ENCODE results near the gene PVALB.

The PVALB gene

GRCh38 chr22:36790648-36791047 is 26.2 kb downstream of the PVALB start:
- DNase-seq (ENCODE audit: low read depth): no peak
- no peak for TF ChIP-seq CTCF (conservative IDR thresholded peaks at IDR 0.05; ENCODE audit: low read depth, low read length)
- no peak overlapping the region for H3K4me3 ChIP-seq (ENCODE audit: low read length)

GRCh38 chr22:36787204-36787988 is 29.4 kb downstream of the PVALB start:
- H3K4me3 ChIP-seq (ENCODE audit: low read length): no peak overlapping the region
- no peak for TF ChIP-seq CTCF (conservative IDR thresholded peaks at IDR 0.05; ENCODE audit: low read depth, low read length)
- no peak for DNase-seq (ENCODE audit: low read depth)

GRCh38 chr22:36783743-36784142 is 33.1 kb downstream of the PVALB start:
- no peak for TF ChIP-seq CTCF (conservative IDR thresholded peaks at IDR 0.05; ENCODE audit: low read depth, low read length)
- H3K4me3 ChIP-seq (ENCODE audit: low read length): no peak overlapping the region
- no peak for DNase-seq (ENCODE audit: low read depth)

GRCh38 chr22:36781656-36782627 is 34.9 kb downstream of the PVALB start:
- no peak overlapping the region for H3K4me3 ChIP-seq (ENCODE audit: low read length)
- DNase-seq (ENCODE audit: low read depth): no peak
- peak; percentile 89 for TF ChIP-seq CTCF (conservative IDR thresholded peaks at IDR 0.05; ENCODE audit: low read depth, low read length)

- DNase-seq (ENCODE audit: low read depth): no peak
- no peak for TF ChIP-seq CTCF (conservative IDR thresholded peaks at IDR 0.05; ENCODE audit: low read depth, low read length)
- no peak overlapping the region for H3K4me3 ChIP-seq (ENCODE audit: low read length)
Observed at GRCh38 chr22:36778020-36778419, 38.8 kb downstream of the PVALB start.

GRCh38 chr22:36776722-36777121 is 40.1 kb downstream of the PVALB start:
- no peak for TF ChIP-seq CTCF (conservative IDR thresholded peaks at IDR 0.05; ENCODE audit: low read depth, low read length)
- no peak for DNase-seq (ENCODE audit: low read depth)
- H3K4me3 ChIP-seq (ENCODE audit: low read length): peak overlapping the region; percentile 41

Measured in retinal pigment epithelial cell (primary cell).